Activated CD8-positive, alpha-beta T cell treated with anti-CD3 and anti-CD28 coated beads, Interleukin-2, amount 10 ng/mL, durations not matched to agents 7 days and 5 days (primary cell): ENCODE measurements around the gene GFI1. TPM values are rescaled to one million over a fixed set of nuclear protein-coding genes. Genes with fewer than 3 reads are reported as not detected.

Experiments used
- ATAC-seq: fragments of 150-1000 bp; cut with Tn5 transposase; one replicate; pipeline ENCODE4 v1.10.0; 2021; ENCODE audit warnings: moderate library complexity
- CTCF ChIA-PET: fragments of 350-600 bp; sonication (Branson Sonifier 250); formaldehyde crosslinking; loops from one replicate; lab custom pipeline; 2021; ENCODE audit warnings: antibody characterized with exemption; lab: Charles Lee
- POLR2A ChIA-PET: fragments of 350-600 bp; sonication (Branson Sonifier 250); formaldehyde crosslinking; loops from one replicate; lab custom pipeline; 2021; ENCODE audit warnings: antibody characterized with exemption; lab: Charles Lee
- DNase-seq: peaks from one replicate; pipeline ENCODE4 v3.0.0-alpha.2; 2020
- H3K27ac Mint-ChIP-seq: one replicate; pipeline ENCODE4 v1.8.0; 2021; ENCODE audit warnings: mild to moderate bottlenecking, mixed read lengths
- H3K27me3 Mint-ChIP-seq: one replicate; pipeline ENCODE4 v1.8.0; 2021; ENCODE audit warnings: low read depth, mixed read lengths
- H3K36me3 Mint-ChIP-seq: one replicate; pipeline ENCODE4 v1.8.0; 2021; ENCODE audit warnings: low read depth, mixed read lengths
- H3K4me1 Mint-ChIP-seq: one replicate; pipeline ENCODE4 v1.8.0; 2021; ENCODE audit warnings: low read depth, mixed read lengths
- H3K4me3 Mint-ChIP-seq: one replicate; pipeline ENCODE4 v1.8.0; 2021; ENCODE audit warnings: mild to moderate bottlenecking, mixed read lengths
- H3K9me3 Mint-ChIP-seq: one replicate; pipeline ENCODE4 v1.8.0; 2022; ENCODE audit warnings: mixed read lengths; ENCODE audit not compliant: insufficient read depth
- total RNA-seq, 2 experiments: library from RNA; stranded (reverse); gene quantifications; one replicate each; pipeline ENCODE4 v1.2.3, GENCODE V29; 2021

Gene GFI1
- total RNA-seq, 2 experiments from 2014 or later: 47.6 to 48.3 TPM

- no peaks in the 10 kb centered on the region for H3K27me3 Mint-ChIP-seq
- H3K4me3 Mint-ChIP-seq: no peak overlapping the region
- peaks cover 34% of the 10 kb centered on the region for H3K4me1 Mint-ChIP-seq
- H3K9me3 Mint-ChIP-seq: no peaks in the 10 kb centered on the region
- H3K36me3 Mint-ChIP-seq: peaks cover 2% of the 10 kb centered on the region
- ATAC-seq (no peak), DNase-seq (no peak)
- ChIA-PET CTCF (interaction anchor here (1.1 to 1.7 kb wide), 4 partner anchors 9 to 95 kb away, joined by 3 to 4 read pairs (median 3); no protein-coding TSS in a partner anchor), POLR2A (interaction anchor here (0.6 to 1.0 kb wide), 2 partner anchors 11 to 20 kb away, joined by 3 read pairs; no protein-coding TSS in a partner anchor)
- no peak overlapping the region for H3K27ac Mint-ChIP-seq
Measured at GRCh38 chr1:92505015-92505692, 18.4 kb upstream of the GFI1 start.

GRCh38 chr1:92504291-92505014, 17.7 kb upstream of the GFI1 start:
- peak overlapping the region; percentile 65 for H3K27ac Mint-ChIP-seq
- H3K4me1 Mint-ChIP-seq: peaks cover 31% of the 10 kb centered on the region
- H3K27me3 Mint-ChIP-seq: no peaks in the 10 kb centered on the region
- POLR2A ChIA-PET: interaction anchor here (1.0 to 2.3 kb wide), 2 partner anchors 18 to 20 kb away, joined by 3 to 12 read pairs; partner anchors contain the start of gene GFI1
- CTCF ChIA-PET: interaction anchor here (1.2 to 1.7 kb wide), 3 partner anchors 11 to 96 kb away, joined by 3 to 4 read pairs (median 3); no protein-coding TSS in a partner anchor
- no peaks in the 10 kb centered on the region for H3K9me3 Mint-ChIP-seq
- H3K36me3 Mint-ChIP-seq: peaks cover 2% of the 10 kb centered on the region
- no peak overlapping the region for H3K4me3 Mint-ChIP-seq
- DNase-seq (no peak), ATAC-seq (peak; percentile 45)

- peaks cover 31% of the 10 kb centered on the region for H3K4me1 Mint-ChIP-seq
- no peaks in the 10 kb centered on the region for H3K9me3 Mint-ChIP-seq
- ChIA-PET CTCF (interaction anchor here (1.5 kb wide), 1 partner anchor 12 kb away, joined by 3 read pairs; no protein-coding TSS in a partner anchor), POLR2A (interaction anchor here (2.3 kb wide), 1 partner anchor 18 kb away, joined by 12 read pairs; the partner anchor contains the start of gene GFI1)
- H3K27ac Mint-ChIP-seq: peak overlapping the region; percentile 65
- DNase-seq (no peak), ATAC-seq (no peak)
- no peak overlapping the region for H3K4me3 Mint-ChIP-seq
- peaks cover 3% of the 10 kb centered on the region for H3K36me3 Mint-ChIP-seq
- H3K27me3 Mint-ChIP-seq: no peaks in the 10 kb centered on the region
Measured at GRCh38 chr1:92503926-92504285, 17.2 kb upstream of the GFI1 start.

GRCh38 chr1:92503043-92503925, 16.6 kb upstream of the GFI1 start:
- ChIA-PET POLR2A (interaction anchor here (2.3 kb wide), 1 partner anchor 17 kb away, joined by 12 read pairs; the partner anchor contains the start of gene GFI1), CTCF (interaction anchor here (1.5 kb wide), 1 partner anchor 12 kb away, joined by 3 read pairs; no protein-coding TSS in a partner anchor)
- ATAC-seq (no peak), DNase-seq (no peak)
- Mint-ChIP-seq H3K36me3 (peaks cover 7% of the 10 kb centered on the region), H3K4me3 (no peak overlapping the region), H3K27me3 (no peaks in the 10 kb centered on the region), H3K27ac (peak overlapping the region; percentile 10), H3K9me3 (no peaks in the 10 kb centered on the region), H3K4me1 (peaks cover 31% of the 10 kb centered on the region)

- Mint-ChIP-seq H3K36me3 (peaks cover 7% of the 10 kb centered on the region), H3K9me3 (no peaks in the 10 kb centered on the region), H3K27ac (peak overlapping the region; percentile 55), H3K27me3 (no peaks in the 10 kb centered on the region), H3K4me1 (peaks cover 31% of the 10 kb centered on the region), H3K4me3 (no peak overlapping the region)
- ATAC-seq: peak; percentile 62
- DNase-seq: no peak
- ChIA-PET POLR2A (interaction anchor here (2.3 kb wide), 1 partner anchor 16 kb away, joined by 12 read pairs; the partner anchor contains the start of gene GFI1), CTCF (no interaction called here)
Measured at GRCh38 chr1:92502247-92502646, 15.5 kb upstream of the GFI1 start.

- ChIA-PET CTCF (interaction anchor here (1.0 kb wide), 1 partner anchor 15 kb away, joined by 3 read pairs; no protein-coding TSS in a partner anchor), POLR2A (interaction anchor here (0.6 to 2.9 kb wide), 4 partner anchors 15 to 89 kb away, joined by 3 to 10 read pairs (median 6); partner anchors contain the start of gene GFI1)
- DNase-seq (no peak), ATAC-seq (no peak)
- H3K36me3 Mint-ChIP-seq: peaks cover 7% of the 10 kb centered on the region
- no peaks in the 10 kb centered on the region for H3K9me3 Mint-ChIP-seq
- no peak overlapping the region for H3K27ac Mint-ChIP-seq
- H3K27me3 Mint-ChIP-seq: no peaks in the 10 kb centered on the region
- H3K4me3 Mint-ChIP-seq: no peak overlapping the region
- peaks cover 44% of the 10 kb centered on the region for H3K4me1 Mint-ChIP-seq
Measured at GRCh38 chr1:92500552-92500951, 13.8 kb upstream of the GFI1 start.

GRCh38 chr1:92495392-92496063, 8.8 kb upstream of the GFI1 start:
- POLR2A ChIA-PET: interaction anchor here (1.3 kb wide), 1 partner anchor 10 kb away, joined by 11 read pairs; no protein-coding TSS in a partner anchor
- peaks cover 44% of the 10 kb centered on the region for H3K4me1 Mint-ChIP-seq
- H3K4me3 Mint-ChIP-seq: peak overlapping the region; percentile 43

GRCh38 chr1:92494485-92495141, 7.9 kb upstream of the GFI1 start:
- Mint-ChIP-seq H3K27me3 (no peaks in the 10 kb centered on the region), H3K36me3 (peaks cover 13% of the 10 kb centered on the region), H3K9me3 (no peaks in the 10 kb centered on the region), H3K4me1 (peaks cover 48% of the 10 kb centered on the region), H3K4me3 (no peak overlapping the region), H3K27ac (no peak overlapping the region)
- POLR2A ChIA-PET: interaction anchor here (0.6 to 1.3 kb wide), 2 partner anchors 9 to 11 kb away, joined by 3 to 11 read pairs; no protein-coding TSS in a partner anchor
- ATAC-seq: no peak
- DNase-seq: no peak
- CTCF ChIA-PET: interaction anchor here (0.8 to 2.3 kb wide), 4 partner anchors 12 to 105 kb away, joined by 3 to 6 read pairs (median 4); no protein-coding TSS in a partner anchor

More at GRCh38 chr1:92495392-92496063, 8.8 kb upstream of the GFI1 start:
- CTCF ChIA-PET: interaction anchor here (0.7 to 2.3 kb wide), 6 partner anchors 9 to 245 kb away, joined by 3 to 6 read pairs (median 3); partner anchors contain the start of gene GFI1
- H3K27ac Mint-ChIP-seq: peak overlapping the region; percentile 65
- H3K36me3 Mint-ChIP-seq: peaks cover 13% of the 10 kb centered on the region
- H3K9me3 Mint-ChIP-seq: no peaks in the 10 kb centered on the region
- DNase-seq (no peak), ATAC-seq (peak; percentile 79)
- H3K27me3 Mint-ChIP-seq: no peaks in the 10 kb centered on the region

GRCh38 chr1:92493139-92493538, 6.4 kb upstream of the GFI1 start:
- no peak for DNase-seq
- Mint-ChIP-seq H3K27ac (no peak overlapping the region), H3K9me3 (no peaks in the 10 kb centered on the region), H3K4me1 (peaks cover 62% of the 10 kb centered on the region), H3K36me3 (peaks cover 10% of the 10 kb centered on the region), H3K4me3 (no peak overlapping the region), H3K27me3 (no peaks in the 10 kb centered on the region)
- ATAC-seq: no peak
- CTCF ChIA-PET: no interaction called here
- POLR2A ChIA-PET: interaction anchor here (0.7 to 1.2 kb wide), 3 partner anchors 8 to 45 kb away, joined by 3 to 6 read pairs (median 3); no protein-coding TSS in a partner anchor

GRCh38 chr1:92488832-92489231, 2.1 kb upstream of the GFI1 start:
- ChIA-PET POLR2A (interaction anchor here (9.9 kb wide), 1 partner anchor 51 kb away, joined by 230 read pairs; no protein-coding TSS in a partner anchor), CTCF (interaction anchor here (1.0 to 2.5 kb wide), 5 partner anchors 49 to 178 kb away, joined by 3 to 9 read pairs (median 7); no protein-coding TSS in a partner anchor)
- Mint-ChIP-seq H3K27me3 (no peaks in the 10 kb centered on the region), H3K4me3 (peak overlapping the region; percentile 90), H3K9me3 (no peaks in the 10 kb centered on the region), H3K27ac (peak overlapping the region; percentile 91), H3K4me1 (peaks cover 39% of the 10 kb centered on the region), H3K36me3 (peaks cover 21% of the 10 kb centered on the region)
- no peak for ATAC-seq
- no peak for DNase-seq
